22Rv1 (cell line): ENCODE results near the gene VPS50.

Source experiments
- H3K27ac ChIP-seq: fragments of 450-650 bp; 2 replicates; pipeline ENCODE4 v1.5.1; 2017
- ZFX ChIP-seq: fragments of 450-650 bp; IDR thresholded peaks from 2 replicates; pipeline ENCODE4 v1.6.1; 2017; ENCODE audit warnings: antibody characterized with exemption, borderline replicate concordance
- TF ChIP-seq, protein P1 (sequence below): fragments of 450-650 bp; IDR thresholded peaks from 2 replicates; pipeline ENCODE4 v1.5.1; 2017; ENCODE audit warnings: mild to moderate bottlenecking

Gene VPS50

DNA sequence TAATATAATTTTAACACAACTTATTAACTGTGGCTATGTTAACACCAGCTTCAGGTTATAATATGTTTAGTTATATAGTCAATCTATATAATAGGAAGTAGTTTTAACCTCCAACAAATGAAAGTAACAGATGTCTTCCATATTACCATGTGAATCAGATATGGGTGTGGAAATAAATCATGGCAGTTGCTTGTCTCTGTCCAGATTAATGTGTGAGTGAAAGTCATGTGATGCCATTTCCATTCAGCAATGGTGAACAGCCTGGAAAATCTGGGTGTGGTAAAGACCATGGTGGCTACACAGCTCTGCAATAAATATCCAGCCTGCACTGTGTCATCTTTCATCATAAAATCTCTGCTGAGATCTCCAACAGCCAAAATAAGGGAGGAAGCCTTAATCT lies 33.7 kb upstream of the VPS50 start:
- no peak overlapping the region for H3K27ac ChIP-seq
- TF ChIP-seq, protein P1, sequence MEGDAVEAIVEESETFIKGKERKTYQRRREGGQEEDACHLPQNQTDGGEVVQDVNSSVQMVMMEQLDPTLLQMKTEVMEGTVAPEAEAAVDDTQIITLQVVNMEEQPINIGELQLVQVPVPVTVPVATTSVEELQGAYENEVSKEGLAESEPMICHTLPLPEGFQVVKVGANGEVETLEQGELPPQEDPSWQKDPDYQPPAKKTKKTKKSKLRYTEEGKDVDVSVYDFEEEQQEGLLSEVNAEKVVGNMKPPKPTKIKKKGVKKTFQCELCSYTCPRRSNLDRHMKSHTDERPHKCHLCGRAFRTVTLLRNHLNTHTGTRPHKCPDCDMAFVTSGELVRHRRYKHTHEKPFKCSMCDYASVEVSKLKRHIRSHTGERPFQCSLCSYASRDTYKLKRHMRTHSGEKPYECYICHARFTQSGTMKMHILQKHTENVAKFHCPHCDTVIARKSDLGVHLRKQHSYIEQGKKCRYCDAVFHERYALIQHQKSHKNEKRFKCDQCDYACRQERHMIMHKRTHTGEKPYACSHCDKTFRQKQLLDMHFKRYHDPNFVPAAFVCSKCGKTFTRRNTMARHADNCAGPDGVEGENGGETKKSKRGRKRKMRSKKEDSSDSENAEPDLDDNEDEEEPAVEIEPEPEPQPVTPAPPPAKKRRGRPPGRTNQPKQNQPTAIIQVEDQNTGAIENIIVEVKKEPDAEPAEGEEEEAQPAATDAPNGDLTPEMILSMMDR: no peak

GRCh38 chr7:93202594-93203250 lies 29.4 kb upstream of the VPS50 start:
- TF ChIP-seq, protein P1: no peak
- TF ChIP-seq ZFX: no peak
- H3K27ac ChIP-seq: no peak overlapping the region

DNA sequence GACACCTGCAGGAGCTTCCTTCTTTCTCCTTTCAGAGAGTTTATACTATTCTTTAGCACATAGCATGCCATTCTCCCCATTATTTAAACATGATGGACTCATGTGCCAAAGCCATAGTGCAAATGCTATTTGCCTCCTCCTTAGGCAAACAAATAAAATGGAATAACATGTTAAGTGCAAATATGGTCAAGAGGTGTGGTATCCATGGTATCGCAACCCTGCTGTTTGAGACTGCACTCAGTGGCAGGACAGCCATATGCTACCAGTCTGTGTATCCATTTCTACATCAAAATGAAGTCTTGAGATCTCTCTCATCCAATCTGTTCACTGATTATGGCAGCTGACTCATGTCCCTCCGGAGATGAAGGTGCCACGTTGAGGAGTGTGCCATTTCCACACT lies 28.7 kb upstream of the VPS50 start:
- H3K27ac ChIP-seq: no peak overlapping the region
- no peak for TF ChIP-seq ZFX
- TF ChIP-seq, protein P1: no peak

DNA sequence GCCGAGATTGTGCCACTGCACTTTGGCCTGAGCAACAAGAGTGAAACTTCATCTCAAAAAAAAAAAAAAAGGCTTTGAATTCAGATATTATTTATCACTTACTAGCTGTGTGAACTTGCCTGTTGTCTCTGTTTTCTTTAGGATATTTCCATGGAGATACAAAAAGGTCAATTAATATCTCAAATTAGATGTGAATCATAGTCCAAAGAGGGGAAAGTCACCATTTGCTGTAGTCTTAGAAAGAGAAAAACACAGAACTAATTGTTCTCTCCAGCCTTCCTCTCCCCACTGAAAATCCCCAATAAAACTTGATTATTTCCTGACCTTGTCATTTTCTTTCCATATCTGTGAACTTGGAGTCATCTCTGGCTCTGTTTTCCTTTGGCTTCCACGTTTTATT lies 27.1 kb upstream of the VPS50 start:
- no peak for TF ChIP-seq ZFX
- TF ChIP-seq, protein P1: no peak
- H3K27ac ChIP-seq: no peak overlapping the region

- H3K27ac ChIP-seq: no peak overlapping the region
- no peak for TF ChIP-seq ZFX
- TF ChIP-seq, protein P1: no peak
Observed at GRCh38 chr7:93211228-93211818, 20.8 kb upstream of the VPS50 start.

DNA sequence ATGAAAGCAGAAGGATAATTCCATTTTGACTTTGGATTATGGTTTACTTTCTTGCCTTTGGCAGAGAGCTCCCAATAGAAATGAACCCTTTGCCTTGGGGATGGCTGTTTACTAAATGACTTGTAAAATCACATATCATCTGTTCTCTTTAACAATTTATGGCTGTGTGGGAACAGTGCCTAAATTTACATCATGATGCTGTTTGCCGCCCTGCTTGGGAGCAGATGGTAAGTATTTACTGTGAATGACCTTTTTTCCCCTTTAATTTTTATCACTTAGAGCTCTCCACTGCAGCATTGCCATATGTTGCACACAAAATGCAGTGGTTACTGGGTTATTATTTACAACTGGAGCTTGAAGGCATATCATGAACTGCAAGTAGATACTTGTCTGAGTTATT lies 19.3 kb upstream of the VPS50 start:
- no peak overlapping the region for H3K27ac ChIP-seq
- TF ChIP-seq ZFX: no peak
- TF ChIP-seq, protein P1: no peak

GRCh38 chr7:93218997-93219827 lies 13.0 kb upstream of the VPS50 start:
- TF ChIP-seq, protein P1: no peak
- TF ChIP-seq ZFX: no peak
- no peak overlapping the region for H3K27ac ChIP-seq
